ENCODE results near the gene NAP1L4.

DNA sequence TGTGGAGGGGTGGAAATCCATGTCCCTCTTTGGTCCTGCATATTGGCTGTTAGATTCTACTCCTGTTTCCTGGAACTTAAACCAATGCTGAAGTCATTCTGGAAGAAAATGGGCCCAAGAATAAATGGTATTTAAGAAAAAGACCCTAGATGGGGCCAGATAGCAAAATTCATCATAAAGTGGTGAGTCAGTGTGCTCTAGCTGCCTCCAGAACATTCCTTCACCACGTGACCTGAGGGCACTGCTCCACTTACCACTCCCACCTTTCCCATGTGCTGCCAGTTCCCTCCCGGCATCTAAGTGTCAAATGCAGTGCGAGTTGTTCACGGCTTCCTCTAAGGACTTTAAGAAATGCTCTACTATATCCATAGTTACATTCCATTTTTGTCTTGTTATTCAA, 30.9 kb upstream of the NAP1L4 start:
- TF ChIP-seq, protein P1, sequence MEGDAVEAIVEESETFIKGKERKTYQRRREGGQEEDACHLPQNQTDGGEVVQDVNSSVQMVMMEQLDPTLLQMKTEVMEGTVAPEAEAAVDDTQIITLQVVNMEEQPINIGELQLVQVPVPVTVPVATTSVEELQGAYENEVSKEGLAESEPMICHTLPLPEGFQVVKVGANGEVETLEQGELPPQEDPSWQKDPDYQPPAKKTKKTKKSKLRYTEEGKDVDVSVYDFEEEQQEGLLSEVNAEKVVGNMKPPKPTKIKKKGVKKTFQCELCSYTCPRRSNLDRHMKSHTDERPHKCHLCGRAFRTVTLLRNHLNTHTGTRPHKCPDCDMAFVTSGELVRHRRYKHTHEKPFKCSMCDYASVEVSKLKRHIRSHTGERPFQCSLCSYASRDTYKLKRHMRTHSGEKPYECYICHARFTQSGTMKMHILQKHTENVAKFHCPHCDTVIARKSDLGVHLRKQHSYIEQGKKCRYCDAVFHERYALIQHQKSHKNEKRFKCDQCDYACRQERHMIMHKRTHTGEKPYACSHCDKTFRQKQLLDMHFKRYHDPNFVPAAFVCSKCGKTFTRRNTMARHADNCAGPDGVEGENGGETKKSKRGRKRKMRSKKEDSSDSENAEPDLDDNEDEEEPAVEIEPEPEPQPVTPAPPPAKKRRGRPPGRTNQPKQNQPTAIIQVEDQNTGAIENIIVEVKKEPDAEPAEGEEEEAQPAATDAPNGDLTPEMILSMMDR (IDR thresholded peaks at IDR 0.05): no peak
- no peak for TF ChIP-seq POLR2A (IDR thresholded peaks at IDR 0.05; ENCODE audit: low read depth)
